Panc1 (cell line): ENCODE results near the gene LENG8. TPM values are rescaled to one million over a fixed set of nuclear protein-coding genes. Genes with fewer than 3 reads are reported as not detected.
"Not testable (repeated sequence)": the region's sequence is repeated elsewhere in the genome, so short reads cannot be mapped to it uniquely, and the experiment has no call there.

ENCODE experiments used
- ATAC-seq: fragments of 200-7000 bp; cut with Tn5 transposase; 2 replicates; pipeline ENCODE4 v1.9.1; 2020; ENCODE audit warnings: mild to moderate bottlenecking, moderate library complexity
- BruUV-seq: library from RNA; stranded (reverse); fragments of 400-500 nt; replicated peaks from 2 replicates; lab custom pipeline; 2021; lab: Mats Ljungman, UMichigan
- CTCF ChIA-PET: fragments of 300-600 bp; sonication (Branson Sonifier 250); formaldehyde crosslinking; loops from one replicate; lab custom pipeline; 2022; ENCODE audit warnings: antibody characterized with exemption; lab: Charles Lee
- POLR2A ChIA-PET: fragments of 300-600 bp; sonication (Branson Sonifier 250); formaldehyde crosslinking; loops from one replicate; lab custom pipeline; 2022; ENCODE audit warnings: antibody characterized with exemption; lab: Charles Lee
- DNase-seq: peaks from one replicate; pipeline ENCODE4 v3.0.0-alpha.2; 2010; ENCODE audit warnings: low read depth, low spot score
- H3K27ac ChIP-seq: 2 replicates; pipeline ENCODE4 v1.5.1; 2011; ENCODE audit warnings: mild to moderate bottlenecking, low read length, inconsistent platforms
- H3K27me3 ChIP-seq: fragments of 200-500 bp; sonication (Bioruptor generic); 2 replicates; pipeline ENCODE4 v1.6.0; 2014; ENCODE audit warnings: low read length, inconsistent platforms; ENCODE audit not compliant: control insufficient read depth, insufficient read depth
- H3K36me3 ChIP-seq: fragments of 200-500 bp; sonication (Bioruptor generic); 2 replicates; pipeline ENCODE4 v1.5.1; 2014; ENCODE audit warnings: inconsistent platforms, mild to moderate bottlenecking, low read length, moderate library complexity; ENCODE audit not compliant: control insufficient read depth, insufficient read depth
- H3K4me1 ChIP-seq: 2 replicates; pipeline ENCODE4 v1.5.1; 2011; ENCODE audit warnings: inconsistent platforms, mild to moderate bottlenecking, low read length, moderate library complexity; ENCODE audit not compliant: control insufficient read depth, insufficient read depth
- H3K4me3 ChIP-seq, 2 experiments: 2 replicates each; pipeline ENCODE4 v1.5.1; 2011 to 2012; ENCODE audit warnings: low read depth in 2 of 2, low read length in 2 of 2, mild to moderate bottlenecking in 2 of 2, inconsistent platforms in 1 of 2, moderate library complexity in 1 of 2
- H3K9me3 ChIP-seq: fragments of 200-500 bp; sonication (Bioruptor generic); 2 replicates; pipeline ENCODE4 v1.5.1; 2014; ENCODE audit warnings: low read depth, mild to moderate bottlenecking, inconsistent platforms, low read length, moderate library complexity; ENCODE audit not compliant: control insufficient read depth, insufficient read depth
- POLR2AphosphoS5 ChIP-seq: IDR thresholded peaks from 2 replicates; pipeline ENCODE4 v1.6.1; 2012; ENCODE audit warnings: mild to moderate bottlenecking, low read depth, low read length, moderate library complexity
- SIN3A ChIP-seq: IDR thresholded peaks from 2 replicates; pipeline ENCODE4 v1.6.1; 2012; ENCODE audit warnings: low read depth, mild to moderate bottlenecking, low read length, moderate library complexity, borderline replicate concordance; ENCODE audit not compliant: insufficient read depth
- TCF7L2 ChIP-seq: IDR thresholded peaks from 2 replicates; pipeline ENCODE4 v1.6.1; 2011; ENCODE audit warnings: mild to moderate bottlenecking, low read depth, low read length, inconsistent platforms
- in situ Hi-C: cut with HindIII; loops from 2 replicates; pipeline ENCODE4 v1.10.0; 2016; ENCODE audit warnings: low sequenced_read_pairs, low pct_unique_long_range_greater_than_20kb
- intact Hi-C: fragments of 100-400 bp; cut with micrococcal nuclease; formaldehyde crosslinking; loops from one replicate; pipeline ENCODE4 v1.10.0; 2022; ENCODE audit not compliant: unreplicated experiment
- total RNA-seq: library from RNA; stranded (reverse); gene quantifications from one replicate; pipeline ENCODE4 v1.2.1, GENCODE V29; 2021; ENCODE audit not compliant: unreplicated experiment
- TF ChIP-seq, protein P1 (sequence below), 2 experiments: IDR thresholded peaks; 2 replicates each; pipeline ENCODE4 v1.6.1; 2011 to 2012; ENCODE audit warnings: low read depth in 2 of 2, control low read depth in 1 of 2, low read length in 1 of 2, mild to moderate bottlenecking in 1 of 2, moderate library complexity in 1 of 2; ENCODE audit not compliant: insufficient read depth in 1 of 2
- TF ChIP-seq, protein P2 (sequence below): fragments of 450-650 bp; IDR thresholded peaks from 2 replicates; pipeline ENCODE4 v1.5.1; 2017; ENCODE audit warnings: mild to moderate bottlenecking

LENG8 gene
- total RNA-seq, 1 experiment from 2014 or later, result 268 TPM

DNA sequence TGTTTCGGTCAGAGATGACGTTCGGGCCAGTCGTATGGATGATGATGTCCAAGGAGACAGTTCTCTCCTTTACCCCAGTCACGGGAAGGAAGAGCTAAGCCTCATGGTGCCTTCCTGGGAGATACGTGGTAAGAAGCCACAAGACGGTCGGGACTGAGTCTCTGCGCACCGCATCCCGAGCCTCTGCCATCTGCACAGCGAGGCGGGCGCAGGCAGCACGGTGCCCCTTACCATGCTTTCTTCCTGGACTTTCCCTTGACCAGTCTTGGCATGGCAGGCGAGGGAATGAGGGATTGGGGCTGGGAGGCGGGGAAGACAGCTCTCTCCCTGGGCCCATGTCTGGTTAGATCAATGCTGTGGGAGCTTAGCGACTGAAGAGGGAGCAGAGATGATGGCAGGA lies 43.6 kb downstream of the LENG8 start:
- CTCF ChIA-PET, result no interaction called here
- Histone ChIP-seq H3K9me3 (no peaks in the 10 kb centered on the region), H3K4me1 (no peaks in the 10 kb centered on the region), H3K27me3 (peaks cover 25% of the 10 kb centered on the region), H3K4me3 (no peak overlapping the region), H3K27ac (no peak overlapping the region), H3K36me3 (no peaks in the 10 kb centered on the region)
- POLR2A ChIA-PET, result no interaction called here
- BruUV-seq, result no TSS peak
- no peak for DNase-seq
- TF ChIP-seq, protein P1, sequence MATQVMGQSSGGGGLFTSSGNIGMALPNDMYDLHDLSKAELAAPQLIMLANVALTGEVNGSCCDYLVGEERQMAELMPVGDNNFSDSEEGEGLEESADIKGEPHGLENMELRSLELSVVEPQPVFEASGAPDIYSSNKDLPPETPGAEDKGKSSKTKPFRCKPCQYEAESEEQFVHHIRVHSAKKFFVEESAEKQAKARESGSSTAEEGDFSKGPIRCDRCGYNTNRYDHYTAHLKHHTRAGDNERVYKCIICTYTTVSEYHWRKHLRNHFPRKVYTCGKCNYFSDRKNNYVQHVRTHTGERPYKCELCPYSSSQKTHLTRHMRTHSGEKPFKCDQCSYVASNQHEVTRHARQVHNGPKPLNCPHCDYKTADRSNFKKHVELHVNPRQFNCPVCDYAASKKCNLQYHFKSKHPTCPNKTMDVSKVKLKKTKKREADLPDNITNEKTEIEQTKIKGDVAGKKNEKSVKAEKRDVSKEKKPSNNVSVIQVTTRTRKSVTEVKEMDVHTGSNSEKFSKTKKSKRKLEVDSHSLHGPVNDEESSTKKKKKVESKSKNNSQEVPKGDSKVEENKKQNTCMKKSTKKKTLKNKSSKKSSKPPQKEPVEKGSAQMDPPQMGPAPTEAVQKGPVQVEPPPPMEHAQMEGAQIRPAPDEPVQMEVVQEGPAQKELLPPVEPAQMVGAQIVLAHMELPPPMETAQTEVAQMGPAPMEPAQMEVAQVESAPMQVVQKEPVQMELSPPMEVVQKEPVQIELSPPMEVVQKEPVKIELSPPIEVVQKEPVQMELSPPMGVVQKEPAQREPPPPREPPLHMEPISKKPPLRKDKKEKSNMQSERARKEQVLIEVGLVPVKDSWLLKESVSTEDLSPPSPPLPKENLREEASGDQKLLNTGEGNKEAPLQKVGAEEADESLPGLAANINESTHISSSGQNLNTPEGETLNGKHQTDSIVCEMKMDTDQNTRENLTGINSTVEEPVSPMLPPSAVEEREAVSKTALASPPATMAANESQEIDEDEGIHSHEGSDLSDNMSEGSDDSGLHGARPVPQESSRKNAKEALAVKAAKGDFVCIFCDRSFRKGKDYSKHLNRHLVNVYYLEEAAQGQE (IDR thresholded peaks at IDR 0.05; ENCODE audit: insufficient read depth in 1 of 2, low read depth in 2 of 2, low read length in 1 of 2), result no peak
- TF ChIP-seq POLR2AphosphoS5, result no peak
- no peak for TF ChIP-seq TCF7L2
- TF ChIP-seq, protein P2, sequence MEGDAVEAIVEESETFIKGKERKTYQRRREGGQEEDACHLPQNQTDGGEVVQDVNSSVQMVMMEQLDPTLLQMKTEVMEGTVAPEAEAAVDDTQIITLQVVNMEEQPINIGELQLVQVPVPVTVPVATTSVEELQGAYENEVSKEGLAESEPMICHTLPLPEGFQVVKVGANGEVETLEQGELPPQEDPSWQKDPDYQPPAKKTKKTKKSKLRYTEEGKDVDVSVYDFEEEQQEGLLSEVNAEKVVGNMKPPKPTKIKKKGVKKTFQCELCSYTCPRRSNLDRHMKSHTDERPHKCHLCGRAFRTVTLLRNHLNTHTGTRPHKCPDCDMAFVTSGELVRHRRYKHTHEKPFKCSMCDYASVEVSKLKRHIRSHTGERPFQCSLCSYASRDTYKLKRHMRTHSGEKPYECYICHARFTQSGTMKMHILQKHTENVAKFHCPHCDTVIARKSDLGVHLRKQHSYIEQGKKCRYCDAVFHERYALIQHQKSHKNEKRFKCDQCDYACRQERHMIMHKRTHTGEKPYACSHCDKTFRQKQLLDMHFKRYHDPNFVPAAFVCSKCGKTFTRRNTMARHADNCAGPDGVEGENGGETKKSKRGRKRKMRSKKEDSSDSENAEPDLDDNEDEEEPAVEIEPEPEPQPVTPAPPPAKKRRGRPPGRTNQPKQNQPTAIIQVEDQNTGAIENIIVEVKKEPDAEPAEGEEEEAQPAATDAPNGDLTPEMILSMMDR, result no peak
- TF ChIP-seq SIN3A, result no peak
- ATAC-seq, result no peak
- in situ Hi-C loops, result no loop called here
- intact Hi-C loops, result no loop called here

DNA sequence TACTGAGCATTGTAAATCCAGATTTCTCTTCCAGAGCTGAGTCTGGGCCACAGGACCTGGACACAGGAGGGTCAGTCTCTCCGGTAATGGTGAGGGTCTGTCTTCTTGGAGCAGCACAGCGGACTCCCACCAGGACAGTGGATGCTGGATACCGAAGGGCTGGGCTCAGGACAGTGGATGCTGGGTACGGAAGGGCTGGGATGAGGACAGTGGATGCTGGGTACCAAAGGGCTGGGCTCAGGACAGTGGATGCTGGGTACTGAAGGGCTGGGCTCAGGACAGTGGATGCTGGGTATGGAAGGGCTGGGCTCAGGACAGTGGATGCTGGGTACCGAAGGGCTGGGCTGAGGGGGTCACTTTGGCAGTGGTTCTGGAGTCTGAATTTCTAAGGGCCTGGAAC lies 44.1 kb downstream of the LENG8 start:
- BruUV-seq, H3K4me1 ChIP-seq, ATAC-seq, H3K9me3 ChIP-seq, DNase-seq, CTCF ChIA-PET, intact Hi-C loops, H3K36me3 ChIP-seq, H3K27ac ChIP-seq, H3K4me3 ChIP-seq, in situ Hi-C loops: not testable (repeated sequence)
- POLR2A ChIA-PET, result interaction anchor here (0.7 kb wide), 1 partner anchor 917 kb away, joined by 3 read pairs; no protein-coding TSS in a partner anchor
- H3K27me3 ChIP-seq, result peaks cover 25% of the 10 kb centered on the region

DNA sequence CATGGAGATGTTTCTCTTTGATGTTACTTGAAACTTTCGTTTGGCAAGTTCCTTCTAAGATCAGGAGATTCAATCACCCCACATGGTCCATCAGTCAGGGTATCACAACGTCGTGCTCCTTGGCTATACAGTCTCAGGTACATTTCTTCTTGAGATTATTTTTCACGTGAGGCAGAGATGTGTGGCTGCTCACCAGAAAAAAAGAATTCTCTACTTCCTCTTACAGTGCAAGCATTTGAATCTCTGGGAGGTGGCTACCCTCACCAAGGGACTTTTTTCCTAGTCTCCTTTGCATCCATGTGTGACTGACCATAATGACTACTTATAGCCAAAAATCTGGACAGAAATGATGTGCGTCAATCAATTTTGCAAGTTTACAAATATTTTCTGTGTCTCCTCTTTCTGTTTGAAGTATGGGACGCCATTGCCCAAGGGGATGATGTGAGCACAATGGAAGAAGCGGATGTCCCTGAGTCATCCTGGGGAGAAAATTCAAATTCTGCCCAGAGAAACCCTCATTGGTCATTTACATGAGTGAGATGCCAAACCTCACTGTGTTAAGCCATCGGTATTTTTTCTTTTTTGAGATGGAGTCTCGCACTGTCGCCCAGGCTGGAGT lies 45.1 kb downstream of the LENG8 start:
- in situ Hi-C loops (no loop called here), intact Hi-C loops (no loop called here)
- CTCF ChIA-PET, result no interaction called here
- DNase-seq (no peak), ATAC-seq (no peak)
- POLR2A ChIA-PET, result no interaction called here
- H3K9me3 ChIP-seq, result no peaks in the 10 kb centered on the region
- H3K27ac ChIP-seq, result no peak overlapping the region
- no peaks in the 10 kb centered on the region for H3K4me1 ChIP-seq
- no peak overlapping the region for H3K4me3 ChIP-seq
- TF ChIP-seq, protein P2, result no peak
- TF ChIP-seq, protein P1 (IDR thresholded peaks at IDR 0.05; ENCODE audit: insufficient read depth in 1 of 2, low read depth in 2 of 2, low read length in 1 of 2), result no peak
- TF ChIP-seq POLR2AphosphoS5 (no peak), TCF7L2 (no peak), SIN3A (no peak)
- H3K36me3 ChIP-seq, result no peaks in the 10 kb centered on the region
- BruUV-seq, result no TSS peak
- peaks cover 24% of the 10 kb centered on the region for H3K27me3 ChIP-seq
